ENCODE data around the gene MKLN1. TPM values are rescaled to one million over a fixed set of nuclear protein-coding genes. Genes with fewer than 3 reads are reported as not detected.

Gene MKLN1
- polyA plus RNA-seq, 1 of the 3 experiments (the other 2 are of a cell fraction): 11.0 TPM

- POLR2A ChIA-PET: no interaction called here
- no peaks in the 10 kb centered on the region for H3F3A ChIP-seq (replicated peaks; ENCODE audit: insufficient read depth)
Observed at GRCh38 chr7:131321656-131322055, 6.0 kb upstream of the MKLN1 start.

DNA sequence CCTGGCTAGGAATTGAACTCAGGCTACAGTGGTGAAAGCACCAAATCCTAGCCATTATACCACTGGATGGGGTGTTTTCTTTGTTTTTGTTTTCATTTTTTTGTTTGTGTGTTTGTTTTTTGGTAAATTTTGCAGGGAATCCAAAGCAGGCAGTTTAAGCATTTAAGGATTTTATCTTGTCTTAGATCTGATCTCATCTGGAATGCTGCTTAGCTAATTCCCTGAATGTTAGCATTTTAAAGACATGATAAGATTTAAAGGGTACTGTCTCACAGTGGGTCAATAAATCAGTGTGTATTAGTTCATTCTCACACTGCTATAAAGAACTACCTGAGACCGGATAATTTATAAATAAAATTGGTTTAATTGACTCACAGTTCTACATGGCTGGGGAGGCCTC is 5.6 kb upstream of the MKLN1 start:
- Histone ChIP-seq H3K4me1 (ENCODE audit: control insufficient read depth in 1 of 2, insufficient read depth in 2 of 2, low read depth in 1 of 2, low read length in 1 of 2) (peaks cover 0 to 4% of the 10 kb centered on the region in 2 experiments; a peak in 2 of 4 replicates), H3K9me2 (no peaks in the 10 kb centered on the region), H3F3A (replicated peaks; ENCODE audit: insufficient read depth) (no peaks in the 10 kb centered on the region), H3K79me2 (ENCODE audit: insufficient read depth) (no peaks in the 10 kb centered on the region), H3K9me3 (no peaks in the 10 kb centered on the region), H3K36me3 (replicated peaks in 1 of 2; ENCODE audit: control insufficient read depth in 1 of 2, insufficient read depth in 2 of 2, low read length in 1 of 2) (peaks cover 3 to 4% of the 10 kb centered on the region in 2 experiments), H3K27ac (ENCODE audit: low read depth in 2 of 2, low read length in 1 of 2) (no peak overlapping the region), H4K20me1 (ENCODE audit: insufficient read depth) (no peaks in the 10 kb centered on the region), H2AFZ (ENCODE audit: low read depth) (no peak overlapping the region), H3K27me3 (ENCODE audit: insufficient read depth) (no peaks in the 10 kb centered on the region), H3K4me3 (ENCODE audit: low read depth in 2 of 2, low read length in 1 of 2) (no peak overlapping the region), H3K9ac (no peak overlapping the region), H3K4me2 (no peak overlapping the region)
- WGBS (ENCODE audit: low lambda C conversion rate): 93% methylated on average over 1 of the region's 1 CpG
- POLR2A ChIA-PET: no interaction called here
- CTCF ChIA-PET: interaction anchor here (0.7 to 1.7 kb wide), 3 partner anchors 12 to 37 kb away, joined by 3 to 6 read pairs (median 4); no protein-coding TSS in a partner anchor
- no peak for DNase-seq
- no peak for TF ChIP-seq SIN3A (IDR thresholded peaks at IDR 0.05; ENCODE audit: borderline replicate concordance, low read depth, low read length)
- no peak for TF ChIP-seq EZH2phosphoT487 (IDR thresholded peaks at IDR 0.05; ENCODE audit: borderline replicate concordance, low read depth)
- no peak for TF ChIP-seq YY1 (IDR thresholded peaks at IDR 0.05; ENCODE audit: low read depth)
- no peak for TF ChIP-seq SMC3 (IDR thresholded peaks at IDR 0.05; ENCODE audit: low read depth, low read length)
- no peak for TF ChIP-seq CTCF (IDR thresholded peaks at IDR 0.05)
- TF ChIP-seq RAD21 (IDR thresholded peaks at IDR 0.05; ENCODE audit: low read length): no peak

More at GRCh38 chr7:131321656-131322055, 6.0 kb upstream of the MKLN1 start:
- H3K9me2 ChIP-seq: no peaks in the 10 kb centered on the region
- no peak overlapping the region for H3K9ac ChIP-seq
- H3K9me3 ChIP-seq: no peaks in the 10 kb centered on the region
- no peak overlapping the region for H2AFZ ChIP-seq (ENCODE audit: low read depth)
- H3K4me3 ChIP-seq (ENCODE audit: low read depth in 2 of 2, low read length in 1 of 2): no peak overlapping the region
- H3K27me3 ChIP-seq (ENCODE audit: insufficient read depth): no peaks in the 10 kb centered on the region
- H3K36me3 ChIP-seq (replicated peaks in 1 of 2; ENCODE audit: control insufficient read depth in 1 of 2, insufficient read depth in 2 of 2, low read length in 1 of 2): peaks cover 4% of the 10 kb centered on the region in 2 experiments
- TF ChIP-seq ELF1 (IDR thresholded peaks at IDR 0.05) (no peak), TCF12 (IDR thresholded peaks at IDR 0.05) (0 out of 2 replicates have a peak, but pooled peaks have one; percentile 13)
- CTCF ChIA-PET: interaction anchor here (1.0 to 1.7 kb wide), 3 partner anchors 12 to 252 kb away, joined by 3 to 6 read pairs (median 4); no protein-coding TSS in a partner anchor
- no peaks in the 10 kb centered on the region; a peak in 1 of 4 replicates for H3K4me1 ChIP-seq (ENCODE audit: control insufficient read depth in 1 of 2, insufficient read depth in 2 of 2, low read depth in 1 of 2, low read length in 1 of 2)
- H3K79me2 ChIP-seq (ENCODE audit: insufficient read depth): no peaks in the 10 kb centered on the region
- no peak overlapping the region for H3K4me2 ChIP-seq
- no peak overlapping the region for H3K27ac ChIP-seq (ENCODE audit: low read depth in 2 of 2, low read length in 1 of 2)
- H4K20me1 ChIP-seq (ENCODE audit: insufficient read depth): no peaks in the 10 kb centered on the region
- DNase-seq: no peak

- Histone ChIP-seq H3K4me2 (no peak overlapping the region), H3K9ac (no peak overlapping the region), H3K4me3 (ENCODE audit: low read depth in 2 of 2, low read length in 1 of 2) (no peak overlapping the region), H3F3A (replicated peaks; ENCODE audit: insufficient read depth) (peaks cover 5% of the 10 kb centered on the region), H3K27ac (ENCODE audit: low read depth in 2 of 2, low read length in 1 of 2) (no peak overlapping the region), H3K36me3 (replicated peaks in 1 of 2; ENCODE audit: control insufficient read depth in 1 of 2, insufficient read depth in 2 of 2, low read length in 1 of 2) (peaks cover 0 to 4% of the 10 kb centered on the region in 2 experiments), H3K9me2 (no peaks in the 10 kb centered on the region), H3K79me2 (ENCODE audit: insufficient read depth) (peaks cover 2% of the 10 kb centered on the region), H3K27me3 (ENCODE audit: insufficient read depth) (no peaks in the 10 kb centered on the region), H3K4me1 (ENCODE audit: control insufficient read depth in 1 of 2, insufficient read depth in 2 of 2, low read depth in 1 of 2, low read length in 1 of 2) (peaks cover 0 to 5% of the 10 kb centered on the region in 2 experiments; a peak in 2 of 4 replicates), H3K9me3 (no peaks in the 10 kb centered on the region), H4K20me1 (ENCODE audit: insufficient read depth) (no peaks in the 10 kb centered on the region), H2AFZ (ENCODE audit: low read depth) (no peak overlapping the region)
- ChIA-PET POLR2A (no interaction called here), CTCF (no interaction called here)
- TF ChIP-seq NFIC (IDR thresholded peaks at IDR 0.05; ENCODE audit: borderline replicate concordance): no peak
- no peak for TF ChIP-seq FOXJ3 (CRISPR knock-in tag; IDR thresholded peaks at IDR 0.05)
- no peak for TF ChIP-seq RXRA (IDR thresholded peaks at IDR 0.05; ENCODE audit: borderline replicate concordance, low read depth)
- TF ChIP-seq JUND (IDR thresholded peaks at IDR 0.05): no peak
- no peak for TF ChIP-seq EZH2phosphoT487 (IDR thresholded peaks at IDR 0.05; ENCODE audit: borderline replicate concordance, low read depth)
- no peak for TF ChIP-seq MEF2A (IDR thresholded peaks at IDR 0.05; ENCODE audit: borderline replicate concordance, low read depth)
- TF ChIP-seq, protein P1, sequence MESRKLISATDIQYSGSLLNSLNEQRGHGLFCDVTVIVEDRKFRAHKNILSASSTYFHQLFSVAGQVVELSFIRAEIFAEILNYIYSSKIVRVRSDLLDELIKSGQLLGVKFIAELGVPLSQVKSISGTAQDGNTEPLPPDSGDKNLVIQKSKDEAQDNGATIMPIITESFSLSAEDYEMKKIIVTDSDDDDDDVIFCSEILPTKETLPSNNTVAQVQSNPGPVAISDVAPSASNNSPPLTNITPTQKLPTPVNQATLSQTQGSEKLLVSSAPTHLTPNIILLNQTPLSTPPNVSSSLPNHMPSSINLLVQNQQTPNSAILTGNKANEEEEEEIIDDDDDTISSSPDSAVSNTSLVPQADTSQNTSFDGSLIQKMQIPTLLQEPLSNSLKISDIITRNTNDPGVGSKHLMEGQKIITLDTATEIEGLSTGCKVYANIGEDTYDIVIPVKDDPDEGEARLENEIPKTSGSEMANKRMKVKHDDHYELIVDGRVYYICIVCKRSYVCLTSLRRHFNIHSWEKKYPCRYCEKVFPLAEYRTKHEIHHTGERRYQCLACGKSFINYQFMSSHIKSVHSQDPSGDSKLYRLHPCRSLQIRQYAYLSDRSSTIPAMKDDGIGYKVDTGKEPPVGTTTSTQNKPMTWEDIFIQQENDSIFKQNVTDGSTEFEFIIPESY (IDR thresholded peaks at IDR 0.05; ENCODE audit: borderline replicate concordance, low read depth): no peak
- TF ChIP-seq NRF1 (IDR thresholded peaks at IDR 0.05; ENCODE audit: low read depth, low read length): no peak
- 95% methylated on average over 7 of the region's 7 CpGs for WGBS (ENCODE audit: low lambda C conversion rate)
- DNase-seq: no peak
Observed at GRCh38 chr7:131322861-131323260, 4.8 kb upstream of the MKLN1 start.

All from SK-N-SH (cell line).